Colonic mucosa (tissue), 4 donors: Measurements from ENCODE around the gene MAP4K5. TPM values are rescaled to one million over a fixed set of nuclear protein-coding genes. Genes with fewer than 3 reads are reported as not detected.

Source experiments
- DNase-seq: peaks from one replicate; pipeline ENCODE4 v3.0.0-alpha.2; 2020
- H3K27ac ChIP-seq: fragments of 200-600 bp; one replicate; pipeline ENCODE4 v1.8.0; 2021
- H3K27me3 ChIP-seq: fragments of 200-600 bp; one replicate; pipeline ENCODE4 v1.8.0; 2021
- H3K36me3 ChIP-seq: fragments of 200-600 bp; one replicate; pipeline ENCODE4 v1.8.0; 2021
- H3K4me1 ChIP-seq: fragments of 200-600 bp; one replicate; pipeline ENCODE4 v1.8.0; 2021; ENCODE audit warnings: mild to moderate bottlenecking
- H3K4me3 ChIP-seq: fragments of 200-600 bp; one replicate; pipeline ENCODE4 v1.8.0; 2021
- H3K9ac ChIP-seq, 2 donors: one replicate each; pipeline ENCODE4 v1.7.0; 2013; ENCODE audit warnings: control low read depth in 2 of 2, low read depth in 2 of 2, low read length in 2 of 2
- H3K9me3 ChIP-seq: fragments of 200-600 bp; one replicate; pipeline ENCODE4 v1.8.0; 2021
- intact Hi-C: fragments of 100-400 bp; cut with DNase I; formaldehyde crosslinking; loops from one replicate; pipeline ENCODE4 v1.14.1; 2022
- total RNA-seq, 2 donors: library from RNA; stranded (reverse); fragmentation: NEBNext Ultra II Directional in 1 of 2; extraction: Animal tissue kit (Norgen Biotek cat#: 25700) in 1 of 2; gene quantifications; one replicate each; pipeline ENCODE4 v1.2.1, GENCODE V29; 2021
- TF ChIP-seq, protein P1 (sequence below): fragments of 200-600 bp; IDR thresholded peaks from one replicate; pipeline ENCODE4 v1.8.0; 2022; ENCODE audit warnings: antibody characterized with exemption, mild to moderate bottlenecking
- donor health status: healthy.
- donor health status: DM: no; HTN: no; CAD: no.
- donor health status: DM: no; HTN: no; CAD: no.

The MAP4K5 gene
- total RNA-seq, 2 donors from 2014 or later, result 39.0 to 43.3 TPM

- no peak overlapping the region for H3K27ac ChIP-seq
- H3K9ac ChIP-seq, result no peak overlapping the region
- DNase-seq, result no peak
- H3K9me3 ChIP-seq, result no peaks in the 10 kb centered on the region
- no peak overlapping the region for H3K4me3 ChIP-seq
- intact Hi-C loops, result no loop called here
- no peaks in the 10 kb centered on the region for H3K4me1 ChIP-seq
- H3K27me3 ChIP-seq, result no peaks in the 10 kb centered on the region
- no peaks in the 10 kb centered on the region for H3K36me3 ChIP-seq
- TF ChIP-seq, protein P1, sequence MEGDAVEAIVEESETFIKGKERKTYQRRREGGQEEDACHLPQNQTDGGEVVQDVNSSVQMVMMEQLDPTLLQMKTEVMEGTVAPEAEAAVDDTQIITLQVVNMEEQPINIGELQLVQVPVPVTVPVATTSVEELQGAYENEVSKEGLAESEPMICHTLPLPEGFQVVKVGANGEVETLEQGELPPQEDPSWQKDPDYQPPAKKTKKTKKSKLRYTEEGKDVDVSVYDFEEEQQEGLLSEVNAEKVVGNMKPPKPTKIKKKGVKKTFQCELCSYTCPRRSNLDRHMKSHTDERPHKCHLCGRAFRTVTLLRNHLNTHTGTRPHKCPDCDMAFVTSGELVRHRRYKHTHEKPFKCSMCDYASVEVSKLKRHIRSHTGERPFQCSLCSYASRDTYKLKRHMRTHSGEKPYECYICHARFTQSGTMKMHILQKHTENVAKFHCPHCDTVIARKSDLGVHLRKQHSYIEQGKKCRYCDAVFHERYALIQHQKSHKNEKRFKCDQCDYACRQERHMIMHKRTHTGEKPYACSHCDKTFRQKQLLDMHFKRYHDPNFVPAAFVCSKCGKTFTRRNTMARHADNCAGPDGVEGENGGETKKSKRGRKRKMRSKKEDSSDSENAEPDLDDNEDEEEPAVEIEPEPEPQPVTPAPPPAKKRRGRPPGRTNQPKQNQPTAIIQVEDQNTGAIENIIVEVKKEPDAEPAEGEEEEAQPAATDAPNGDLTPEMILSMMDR, result no peak
Measured at GRCh38 chr14:50550294-50550693, 17.9 kb upstream of the MAP4K5 start.

DNA sequence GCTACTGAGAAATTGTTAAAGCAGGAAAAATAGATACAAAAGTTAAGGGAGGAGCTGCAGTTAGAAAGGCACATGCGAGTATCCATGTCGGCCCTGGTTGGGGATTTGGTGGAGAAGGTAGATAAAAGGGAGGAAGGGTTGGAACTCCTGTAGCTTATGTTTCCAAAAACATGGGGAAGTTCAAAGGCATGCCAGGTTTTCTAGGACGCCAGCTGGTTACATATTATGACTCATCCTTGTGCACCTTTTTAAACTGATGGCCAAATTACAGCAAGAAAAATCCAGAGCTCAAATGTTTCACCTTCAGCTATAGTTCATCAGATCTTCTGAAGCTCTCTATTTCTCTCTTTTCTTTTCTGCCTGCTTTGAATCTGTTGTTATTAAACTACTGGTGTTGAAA, 13.2 kb upstream of the MAP4K5 start:
- no peak for DNase-seq
- no peaks in the 10 kb centered on the region for H3K27me3 ChIP-seq
- no peak overlapping the region for H3K4me3 ChIP-seq
- intact Hi-C loops, result no loop called here
- no peak overlapping the region for H3K9ac ChIP-seq
- no peaks in the 10 kb centered on the region for H3K36me3 ChIP-seq
- no peaks in the 10 kb centered on the region for H3K4me1 ChIP-seq
- no peak overlapping the region for H3K27ac ChIP-seq
- TF ChIP-seq, protein P1, result no peak
- H3K9me3 ChIP-seq, result no peaks in the 10 kb centered on the region

DNA sequence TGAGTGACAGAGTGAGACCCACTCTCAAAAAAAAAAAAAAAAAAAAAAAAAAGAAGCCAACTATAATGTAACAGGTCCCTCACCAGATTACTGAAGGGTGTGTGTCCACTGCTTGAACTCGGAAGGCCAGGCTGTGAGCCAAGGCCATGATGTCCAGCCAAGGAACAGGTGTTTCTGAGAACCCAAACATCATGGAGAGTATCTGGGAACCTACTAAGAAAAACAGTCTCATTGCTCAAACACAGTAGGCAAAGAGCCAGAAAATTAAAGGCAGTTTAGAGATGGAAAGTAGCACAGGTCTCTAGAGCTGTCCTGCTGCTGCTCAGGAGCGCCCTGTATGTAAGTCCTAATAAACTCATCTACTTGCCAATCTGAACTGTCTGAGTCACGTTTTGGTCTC, 12.5 kb upstream of the MAP4K5 start:
- H3K36me3 ChIP-seq, result no peaks in the 10 kb centered on the region
- no peaks in the 10 kb centered on the region for H3K4me1 ChIP-seq
- TF ChIP-seq, protein P1, result no peak
- no peak overlapping the region for H3K4me3 ChIP-seq
- no peak overlapping the region for H3K27ac ChIP-seq
- H3K9ac ChIP-seq, result no peak overlapping the region
- no peaks in the 10 kb centered on the region for H3K9me3 ChIP-seq
- intact Hi-C loops, result loop anchor here (5.0 kb wide), 1 partner anchor 232 kb away; no protein-coding TSS in a partner anchor
- no peak for DNase-seq
- H3K27me3 ChIP-seq, result no peaks in the 10 kb centered on the region

- Histone ChIP-seq H3K36me3 (no peaks in the 10 kb centered on the region), H3K9ac (no peak overlapping the region), H3K27ac (peak overlapping the region; percentile 23), H3K27me3 (no peaks in the 10 kb centered on the region), H3K9me3 (no peaks in the 10 kb centered on the region), H3K4me1 (no peaks in the 10 kb centered on the region), H3K4me3 (no peak overlapping the region)
- intact Hi-C loops, result loop anchor here (5.0 kb wide), 1 partner anchor 234 kb away; no protein-coding TSS in a partner anchor
- peak; percentile 55 for DNase-seq
- TF ChIP-seq, protein P1, result peak; percentile 50
Measured at GRCh38 chr14:50542941-50543418, 10.6 kb upstream of the MAP4K5 start.

- no peak for DNase-seq
- Histone ChIP-seq H3K4me1 (no peaks in the 10 kb centered on the region), H3K9ac (no peak overlapping the region), H3K27ac (peak overlapping the region; percentile 30), H3K36me3 (no peaks in the 10 kb centered on the region), H3K27me3 (no peaks in the 10 kb centered on the region), H3K9me3 (no peaks in the 10 kb centered on the region), H3K4me3 (no peak overlapping the region)
- TF ChIP-seq, protein P1, result no peak
- intact Hi-C loops, result loop anchor here (5.0 kb wide), 1 partner anchor 236 kb away; no protein-coding TSS in a partner anchor
Measured at GRCh38 chr14:50541159-50541567, 8.8 kb upstream of the MAP4K5 start.
